Left kidney (tissue), 2 donors: Measurements from ENCODE around the gene LTA4H. TPM values are rescaled to one million over a fixed set of nuclear protein-coding genes. Genes with fewer than 3 reads are reported as not detected.

Source experiments
- DNase-seq: peaks from one replicate; pipeline ENCODE4 v3.0.0-alpha.2; 2013
- polyA plus RNA-seq: library from polyadenylated mRNA; unstranded; fragments of 120-200 nt; gene quantifications from one replicate; pipeline ENCODE4 v1.2.1, GENCODE V29; 2013; ENCODE audit not compliant: insufficient read length

The LTA4H gene
- polyA plus RNA-seq, 1 donor, result 146 TPM

GRCh38 chr12:96061323-96061722, 25.9 kb upstream of the LTA4H start:
- no peak for DNase-seq

- DNase-seq, result no peak
Observed at GRCh38 chr12:96060041-96060440, 24.7 kb upstream of the LTA4H start.

GRCh38 chr12:96057986-96058553, 22.7 kb upstream of the LTA4H start:
- no peak for DNase-seq

- no peak for DNase-seq
Observed at GRCh38 chr12:96056646-96057455, 21.5 kb upstream of the LTA4H start.

- no peak for DNase-seq
Observed at GRCh38 chr12:96054244-96054610, 18.8 kb upstream of the LTA4H start.

GRCh38 chr12:96053476-96054243, 18.3 kb upstream of the LTA4H start:
- no peak for DNase-seq

- DNase-seq, result no peak
Observed at GRCh38 chr12:96051756-96052485, 16.5 kb upstream of the LTA4H start.

- DNase-seq, result no peak
Observed at GRCh38 chr12:96050139-96050538, 14.8 kb upstream of the LTA4H start.

- DNase-seq, result no peak
Observed at GRCh38 chr12:96049101-96049500, 13.7 kb upstream of the LTA4H start.

- DNase-seq, result no peak
Observed at GRCh38 chr12:96048393-96048969, 13.1 kb upstream of the LTA4H start.

- no peak for DNase-seq
Observed at GRCh38 chr12:96047229-96048211, 12.1 kb upstream of the LTA4H start.

- DNase-seq, result no peak
Observed at GRCh38 chr12:96046543-96047228, 11.3 kb upstream of the LTA4H start.

- DNase-seq, result no peak
Observed at GRCh38 chr12:96045566-96045965, 10.2 kb upstream of the LTA4H start.

- no peak for DNase-seq
Observed at GRCh38 chr12:96044943-96045290, 9.5 kb upstream of the LTA4H start.

GRCh38 chr12:96044017-96044942, 8.9 kb upstream of the LTA4H start:
- DNase-seq, result no peak

- DNase-seq, result no peak
Observed at GRCh38 chr12:96041181-96041580, 5.8 kb upstream of the LTA4H start.

- DNase-seq, result no peak
Observed at GRCh38 chr12:96040305-96041133, 5.1 kb upstream of the LTA4H start.

- DNase-seq, result no peak
Observed at GRCh38 chr12:96039516-96039915, 4.1 kb upstream of the LTA4H start.
